PFSK-1 (cell line): ENCODE results near the gene FRMPD4.

Experiments
- REST ChIP-seq, 2 experiments: IDR thresholded peaks; 2 replicates each; pipeline versions ENCODE4 v1.6.1 to v1.8.0; 2011 to 2012; ENCODE audit warnings: low read depth in 2 of 2, low read length in 2 of 2, control low read depth in 1 of 2, inconsistent platforms in 1 of 2, mild to moderate bottlenecking in 1 of 2, moderate library complexity in 1 of 2; ENCODE audit not compliant: insufficient read depth in 1 of 2
- SIN3A ChIP-seq: IDR thresholded peaks from 2 replicates; pipeline ENCODE4 v1.6.1; 2012; ENCODE audit warnings: mild to moderate bottlenecking, low read length, moderate library complexity, borderline replicate concordance; ENCODE audit not compliant: insufficient read depth

GRCh38 chrX:12421918-12422317, 283.6 kb downstream of the FRMPD4 start:
- no peak for TF ChIP-seq REST (IDR thresholded peaks at IDR 0.05; ENCODE audit: insufficient read depth in 1 of 2, low read depth in 2 of 2, low read length in 2 of 2)
- no peak for TF ChIP-seq SIN3A
